ENCODE data around the gene MACROD2.

DNA sequence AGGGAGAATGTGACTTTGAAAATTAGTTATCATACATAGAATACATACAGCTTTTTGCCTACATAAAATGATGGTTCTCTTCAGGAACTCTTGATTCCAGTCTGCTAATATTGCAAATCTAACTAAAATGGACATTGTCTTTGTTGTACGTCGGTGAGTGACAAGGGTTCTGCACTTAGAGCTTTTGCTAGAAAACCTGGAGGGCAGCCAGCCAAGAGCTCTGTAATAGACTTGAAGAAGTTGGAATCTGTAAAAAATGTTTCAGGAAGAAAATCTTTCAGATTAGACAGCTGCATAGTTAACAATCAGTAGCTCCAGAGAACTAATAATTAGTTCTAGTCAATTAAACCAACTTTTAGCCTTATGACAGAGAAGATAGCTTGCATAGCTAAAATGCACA is 203.8 kb downstream of the MACROD2 start:
- TF ChIP-seq, protein P1, sequence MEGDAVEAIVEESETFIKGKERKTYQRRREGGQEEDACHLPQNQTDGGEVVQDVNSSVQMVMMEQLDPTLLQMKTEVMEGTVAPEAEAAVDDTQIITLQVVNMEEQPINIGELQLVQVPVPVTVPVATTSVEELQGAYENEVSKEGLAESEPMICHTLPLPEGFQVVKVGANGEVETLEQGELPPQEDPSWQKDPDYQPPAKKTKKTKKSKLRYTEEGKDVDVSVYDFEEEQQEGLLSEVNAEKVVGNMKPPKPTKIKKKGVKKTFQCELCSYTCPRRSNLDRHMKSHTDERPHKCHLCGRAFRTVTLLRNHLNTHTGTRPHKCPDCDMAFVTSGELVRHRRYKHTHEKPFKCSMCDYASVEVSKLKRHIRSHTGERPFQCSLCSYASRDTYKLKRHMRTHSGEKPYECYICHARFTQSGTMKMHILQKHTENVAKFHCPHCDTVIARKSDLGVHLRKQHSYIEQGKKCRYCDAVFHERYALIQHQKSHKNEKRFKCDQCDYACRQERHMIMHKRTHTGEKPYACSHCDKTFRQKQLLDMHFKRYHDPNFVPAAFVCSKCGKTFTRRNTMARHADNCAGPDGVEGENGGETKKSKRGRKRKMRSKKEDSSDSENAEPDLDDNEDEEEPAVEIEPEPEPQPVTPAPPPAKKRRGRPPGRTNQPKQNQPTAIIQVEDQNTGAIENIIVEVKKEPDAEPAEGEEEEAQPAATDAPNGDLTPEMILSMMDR (IDR thresholded peaks at IDR 0.05): no peak
- TF ChIP-seq POLR2A (IDR thresholded peaks at IDR 0.05): no peak

Measured in uterus (tissue), 2 donors.